NCI-H146 treated with DMSO at 0.1 percent for 48 hours (cell line): ENCODE results near the gene UACA.
"Not testable (repeated sequence)": the region's sequence is repeated elsewhere in the genome, so short reads cannot be mapped to it uniquely, and the experiment has no call there.

ENCODE experiments used
- DNase-seq: peaks from one replicate; lab custom pipeline; 2025; ENCODE audit not compliant: unreplicated experiment; lab: John Stamatoyannopoulos, UW

The UACA gene

DNA sequence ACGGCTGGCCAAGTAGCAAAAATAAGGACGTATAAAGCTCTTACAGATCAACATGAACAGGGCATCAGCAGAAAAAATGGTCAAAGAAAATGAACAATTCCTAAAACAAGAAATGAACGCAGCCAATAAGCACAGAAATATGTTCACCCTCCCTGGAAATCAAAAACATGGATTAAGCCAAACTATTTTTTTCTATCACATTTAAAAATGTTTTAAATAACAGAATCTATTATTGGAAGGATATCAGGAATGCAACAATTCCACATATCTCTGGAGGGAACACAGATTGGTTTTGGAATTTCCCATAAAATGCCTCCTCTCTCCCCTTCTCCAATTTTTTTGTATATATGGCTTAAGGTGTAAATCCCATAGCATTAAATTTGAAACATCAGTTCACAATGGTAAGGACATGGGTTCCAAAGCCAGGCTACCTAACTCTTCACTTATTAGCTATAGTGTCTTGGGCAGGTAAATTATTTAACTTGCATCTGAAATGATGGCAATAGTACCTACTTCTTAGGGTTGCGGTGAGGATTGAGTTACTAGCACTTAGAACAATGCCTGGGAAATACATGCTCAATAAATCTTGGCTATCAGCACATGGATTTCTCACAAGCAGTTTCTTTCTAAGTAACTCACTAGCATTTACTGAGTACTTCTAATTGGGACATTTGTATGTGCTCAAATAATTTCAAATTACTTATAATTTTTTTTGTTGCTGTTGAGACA lies 10.1 kb downstream of the UACA start:
- no peak for DNase-seq

- no peak for DNase-seq
Observed at GRCh38 chr15:70752193-70752635, 11.1 kb downstream of the UACA start.

GRCh38 chr15:70750203-70750869 lies 13.0 kb downstream of the UACA start:
- DNase-seq: no peak

- no peak for DNase-seq
Observed at GRCh38 chr15:70748281-70748747, 15.0 kb downstream of the UACA start.

GRCh38 chr15:70746598-70746997 lies 16.8 kb downstream of the UACA start:
- not testable (repeated sequence) for DNase-seq

GRCh38 chr15:70742928-70743327 lies 20.4 kb downstream of the UACA start:
- DNase-seq: no peak

- DNase-seq: no peak
Observed at GRCh38 chr15:70741677-70742293, 21.6 kb downstream of the UACA start.

DNA sequence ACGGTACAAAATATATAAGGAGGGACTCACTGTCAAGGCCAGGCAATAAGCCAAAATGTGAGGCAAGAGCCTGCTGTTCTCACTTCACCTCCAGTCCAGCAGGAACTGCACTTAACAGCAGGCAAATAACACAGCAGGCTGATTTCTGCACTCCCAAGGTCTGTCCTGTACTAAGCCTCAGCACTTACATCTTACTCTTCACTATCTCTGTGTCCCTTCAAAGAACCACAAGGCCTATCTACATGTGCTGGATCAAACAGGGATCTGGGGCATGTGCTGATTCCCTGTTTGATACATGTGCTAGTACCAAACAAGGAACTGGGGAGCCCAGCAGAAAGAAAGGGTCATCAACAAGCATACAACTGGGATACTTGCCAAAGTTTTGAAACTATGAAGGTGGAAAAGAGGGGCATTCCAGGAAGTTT lies 22.2 kb downstream of the UACA start:
- DNase-seq: no peak

- DNase-seq: not testable (repeated sequence)
Observed at GRCh38 chr15:70735040-70735439, 28.3 kb downstream of the UACA start.

- DNase-seq: no peak
Observed at GRCh38 chr15:70729164-70729563, 34.2 kb downstream of the UACA start.

- DNase-seq: no peak
Observed at GRCh38 chr15:70726753-70727152, 36.6 kb downstream of the UACA start.

DNA sequence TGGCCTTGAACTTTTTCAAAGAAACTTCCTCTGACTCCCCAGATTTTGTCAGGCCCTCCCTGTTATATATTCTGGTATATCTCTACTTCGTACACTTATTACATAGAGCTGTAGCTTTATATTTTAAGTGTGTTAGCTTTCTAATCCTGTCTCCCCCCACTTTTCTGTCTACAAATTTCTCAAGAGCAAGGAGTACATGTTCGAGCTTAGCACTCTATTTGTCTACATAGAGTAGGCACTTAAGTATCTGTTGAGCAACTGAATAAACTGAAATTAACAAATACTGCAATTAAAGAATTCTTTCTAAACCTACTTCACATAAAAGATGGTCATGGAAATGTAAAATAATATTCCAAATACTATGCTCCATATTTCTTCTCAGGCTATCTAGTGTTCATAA lies 39.4 kb downstream of the UACA start:
- no peak for DNase-seq

DNA sequence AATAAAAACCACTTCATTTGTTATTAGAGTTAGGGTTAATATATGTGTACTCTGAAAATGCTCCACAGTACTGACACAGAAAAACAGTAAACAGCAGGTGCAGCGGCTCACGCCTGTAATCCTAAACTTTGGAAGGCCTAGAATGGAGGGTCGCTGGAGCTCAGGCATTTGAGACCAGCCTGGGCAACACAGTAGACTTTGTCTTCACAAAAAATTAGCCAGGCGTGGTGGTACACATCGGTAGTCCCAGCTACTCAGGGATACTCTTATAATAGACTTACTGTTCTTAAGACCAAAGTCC lies 40.3 kb downstream of the UACA start:
- no peak for DNase-seq

DNA sequence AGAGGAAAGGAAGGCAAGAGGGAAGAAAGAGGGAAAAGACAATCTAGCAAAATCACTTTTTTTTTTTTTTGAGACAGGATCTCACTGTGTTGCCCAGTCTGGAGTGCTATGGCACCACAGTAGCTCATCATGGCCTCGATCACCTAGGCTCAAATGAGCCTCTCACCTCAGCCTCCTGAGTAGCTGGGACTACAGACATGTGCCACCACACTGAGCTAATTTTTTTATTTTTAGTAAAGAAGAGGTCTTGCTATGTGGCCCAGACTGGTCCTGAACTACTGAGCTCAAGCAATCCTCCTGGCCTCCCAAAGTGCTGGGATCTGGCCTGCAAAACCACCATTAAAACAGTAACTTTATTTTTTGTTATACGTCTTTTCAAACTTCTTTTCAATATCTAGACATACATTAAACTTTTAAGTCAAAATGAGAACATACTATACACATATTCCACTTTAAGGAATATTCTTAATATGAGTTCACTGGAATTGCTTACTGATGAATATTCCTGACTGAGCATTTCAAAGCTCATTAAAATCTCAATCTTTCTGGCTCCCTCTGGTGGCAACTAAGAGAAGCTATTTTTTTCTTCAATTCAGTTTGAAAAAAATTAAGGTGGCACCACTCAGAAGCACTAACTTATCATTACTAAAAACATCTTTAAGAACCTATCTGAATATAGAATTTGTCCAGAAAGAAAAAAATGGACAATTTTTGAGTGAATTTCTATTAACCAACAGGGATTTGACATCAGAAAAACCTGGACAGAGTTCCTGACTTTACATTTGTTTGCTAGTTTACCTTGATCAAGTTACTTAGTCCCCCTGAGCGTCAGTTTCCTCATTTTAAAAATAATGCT lies 40.9 kb downstream of the UACA start:
- peak; percentile 32 for DNase-seq

DNA sequence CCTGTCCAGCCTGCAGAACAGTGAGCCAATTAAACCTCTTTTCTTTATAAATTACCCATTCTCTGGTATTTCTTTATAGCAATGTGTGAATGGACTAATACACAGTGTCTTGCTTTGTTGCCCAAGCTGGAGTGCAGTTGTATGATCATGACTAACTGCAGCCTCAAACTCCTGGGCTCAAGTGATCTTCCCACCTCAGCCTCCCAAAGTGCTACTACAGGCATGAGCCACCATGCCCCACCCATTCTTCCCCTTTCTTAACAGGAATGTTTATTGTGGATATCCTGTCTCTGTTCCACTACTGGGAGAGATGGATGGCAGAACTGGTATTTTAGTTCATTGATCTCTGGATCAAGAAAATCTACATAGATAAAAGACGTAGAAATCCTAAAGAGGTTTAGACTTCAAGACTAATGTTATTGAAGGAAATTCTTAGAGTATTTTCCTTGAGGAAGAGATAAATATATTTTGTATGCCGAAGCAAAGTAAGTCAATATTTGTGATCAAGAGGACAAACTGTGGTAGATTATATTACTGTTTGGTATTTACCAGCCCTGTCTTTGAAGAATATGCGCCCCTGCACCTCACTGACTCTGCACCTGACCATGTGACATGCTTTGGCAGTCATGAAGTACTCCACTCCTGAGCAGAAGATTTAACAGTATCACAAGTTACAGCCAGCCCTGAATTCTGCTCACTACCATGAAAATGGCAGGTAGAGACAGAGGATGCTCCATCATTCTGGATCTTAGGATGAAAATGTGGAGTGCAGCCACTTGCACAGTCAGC lies 42.9 kb downstream of the UACA start:
- DNase-seq: no peak

- DNase-seq: no peak
Observed at GRCh38 chr15:70717237-70717793, 46.0 kb downstream of the UACA start.

DNA sequence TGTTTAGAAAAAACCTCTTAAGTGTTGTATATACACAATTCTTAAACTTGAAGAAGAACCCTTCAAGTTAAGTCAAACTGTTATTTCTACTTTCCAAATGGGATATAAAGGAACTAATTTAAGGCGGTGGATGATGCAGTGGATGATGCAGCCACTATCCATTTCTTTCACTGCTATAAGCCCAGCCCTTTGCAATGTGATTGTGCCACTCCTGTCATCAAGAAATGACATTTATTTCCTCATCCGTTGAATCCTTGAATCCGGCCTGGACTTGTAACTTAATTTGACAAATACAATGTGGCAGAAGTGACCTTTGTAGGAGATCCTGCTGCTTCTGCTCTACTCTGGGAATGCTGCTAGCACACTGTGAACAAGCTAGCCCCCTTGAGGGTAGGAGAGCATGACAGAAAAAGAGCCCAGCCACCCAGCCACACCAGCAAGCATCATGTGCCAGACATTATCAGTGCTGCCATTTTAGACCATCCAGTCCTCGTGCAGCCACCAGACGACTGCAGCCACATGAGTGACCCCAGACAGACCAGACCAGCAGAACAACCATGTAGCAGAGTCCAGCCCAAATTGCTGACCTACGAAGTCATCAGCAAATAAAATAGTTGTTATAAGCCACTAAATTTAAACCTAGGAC lies 47.4 kb downstream of the UACA start:
- DNase-seq: no peak

GRCh38 chr15:70714565-70714964 lies 48.8 kb downstream of the UACA start:
- DNase-seq: no peak

- no peak for DNase-seq
Observed at GRCh38 chr15:70714015-70714414, 49.3 kb downstream of the UACA start.

DNA sequence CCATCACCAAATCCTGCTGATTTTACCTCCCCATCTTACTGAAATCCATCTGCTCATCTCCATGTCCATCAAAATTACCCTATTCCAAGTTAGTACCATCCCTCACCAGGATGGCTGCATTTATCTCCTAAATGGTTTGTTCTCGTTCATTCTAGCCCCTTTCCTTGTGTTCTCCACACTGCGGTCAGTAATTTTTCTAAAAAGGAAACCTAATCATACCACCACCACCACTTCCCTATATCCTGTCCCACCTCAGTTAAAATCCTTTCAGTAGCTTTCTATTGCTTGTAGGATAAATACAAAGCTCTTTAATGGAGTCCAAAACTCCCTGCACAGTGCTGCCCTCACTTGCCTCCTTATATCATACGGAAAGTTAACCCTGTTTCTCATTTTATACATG lies 51.1 kb downstream of the UACA start:
- DNase-seq: no peak
